HG03439 (cell line): Measurements from ENCODE around the gene NDUFAF2.
"Not testable (repeated sequence)": the region's sequence is repeated elsewhere in the genome, so short reads cannot be mapped to it uniquely, and the experiment has no call there.

ENCODE experiments used
- ATAC-seq: cut with Tn5 transposase; IDR thresholded peaks from one replicate; pipeline ENCODE4 v1.9.1; 2021; ENCODE audit warnings: mild to moderate bottlenecking, moderate library complexity; ENCODE audit not compliant: unreplicated experiment

Gene NDUFAF2

GRCh38 chr5:60992871-60993270, 47.9 kb downstream of the NDUFAF2 start:
- ATAC-seq = no peak

- no peak for ATAC-seq
Measured at GRCh38 chr5:60993425-60993824, 48.4 kb downstream of the NDUFAF2 start.

GRCh38 chr5:60993875-60994571, 49.0 kb downstream of the NDUFAF2 start:
- no peak for ATAC-seq

- no peak for ATAC-seq
Measured at GRCh38 chr5:60996368-60996767, 51.4 kb downstream of the NDUFAF2 start.

- ATAC-seq = no peak
Measured at GRCh38 chr5:60997721-60998120, 52.7 kb downstream of the NDUFAF2 start.

- ATAC-seq = no peak
Measured at GRCh38 chr5:61000887-61001286, 55.9 kb downstream of the NDUFAF2 start.

GRCh38 chr5:61001647-61002046, 56.6 kb downstream of the NDUFAF2 start:
- ATAC-seq = no peak

GRCh38 chr5:61002611-61003355, 57.8 kb downstream of the NDUFAF2 start:
- no peak for ATAC-seq

GRCh38 chr5:61004448-61004847, 59.4 kb downstream of the NDUFAF2 start:
- ATAC-seq = no peak

- ATAC-seq = no peak
Measured at GRCh38 chr5:61009907-61010306, 64.9 kb downstream of the NDUFAF2 start.

GRCh38 chr5:61010467-61011454, 65.8 kb downstream of the NDUFAF2 start:
- ATAC-seq = no peak

- ATAC-seq = no peak
Measured at GRCh38 chr5:61018062-61018461, 73.1 kb downstream of the NDUFAF2 start.

- no peak for ATAC-seq
Measured at GRCh38 chr5:61019642-61020041, 74.6 kb downstream of the NDUFAF2 start.

- no peak for ATAC-seq
Measured at GRCh38 chr5:61020415-61020814, 75.4 kb downstream of the NDUFAF2 start.

- no peak for ATAC-seq
Measured at GRCh38 chr5:61023131-61023530, 78.1 kb downstream of the NDUFAF2 start.

GRCh38 chr5:61026004-61026403, 81.0 kb downstream of the NDUFAF2 start:
- no peak for ATAC-seq

- ATAC-seq = no peak
Measured at GRCh38 chr5:61028382-61028781, 83.4 kb downstream of the NDUFAF2 start.

GRCh38 chr5:61029456-61030162, 84.6 kb downstream of the NDUFAF2 start:
- no peak for ATAC-seq

- no peak for ATAC-seq
Measured at GRCh38 chr5:61030163-61030482, 85.1 kb downstream of the NDUFAF2 start.

- not testable (repeated sequence) for ATAC-seq
Measured at GRCh38 chr5:61031301-61031700, 86.3 kb downstream of the NDUFAF2 start.

GRCh38 chr5:61044545-61044944, 99.5 kb downstream of the NDUFAF2 start:
- no peak for ATAC-seq
